GM12891 (cell line): ENCODE data around the gene OSBP2.
"Not testable (repeated sequence)": the region's sequence is repeated elsewhere in the genome, so short reads cannot be mapped to it uniquely, and the experiment has no call there.

ENCODE experiments used
- DNase-seq: peaks from one replicate; pipeline ENCODE4 v3.0.0; 2011; ENCODE audit warnings: low spot score; ENCODE audit not compliant: insufficient read length
- FAIRE-seq: peaks from 2 replicates; lab custom pipeline; 2011; peaks lifted over from hg19 to GRCh38; lab: Jason Lieb, UNC
- PAX5 ChIP-seq: IDR thresholded peaks from 2 replicates; pipeline ENCODE4 v1.6.1; 2011; ENCODE audit warnings: low read length, moderate library complexity, mild to moderate bottlenecking; ENCODE audit not compliant: insufficient read depth, severe bottlenecking
- POLR2A ChIP-seq: IDR thresholded peaks from 2 replicates; pipeline ENCODE4 v1.6.1; 2011; ENCODE audit warnings: low read depth, low read length, control low read depth
- POLR2AphosphoS5 ChIP-seq: IDR thresholded peaks from 2 replicates; pipeline ENCODE4 v1.6.1; 2011; ENCODE audit warnings: low read depth, low read length, control low read depth
- POU2F2 ChIP-seq: IDR thresholded peaks from 2 replicates; pipeline ENCODE4 v1.6.1; 2011; ENCODE audit warnings: low read depth, mild to moderate bottlenecking, control low read depth, low read length, moderate library complexity
- SPI1 ChIP-seq: IDR thresholded peaks from 2 replicates; pipeline ENCODE4 v1.6.1; 2011; ENCODE audit warnings: low read depth, low read length, control low read depth
- TAF1 ChIP-seq: IDR thresholded peaks from 2 replicates; pipeline ENCODE4 v1.6.1; 2011; ENCODE audit warnings: low read depth, low read length, control low read depth

OSBP2 gene

DNA sequence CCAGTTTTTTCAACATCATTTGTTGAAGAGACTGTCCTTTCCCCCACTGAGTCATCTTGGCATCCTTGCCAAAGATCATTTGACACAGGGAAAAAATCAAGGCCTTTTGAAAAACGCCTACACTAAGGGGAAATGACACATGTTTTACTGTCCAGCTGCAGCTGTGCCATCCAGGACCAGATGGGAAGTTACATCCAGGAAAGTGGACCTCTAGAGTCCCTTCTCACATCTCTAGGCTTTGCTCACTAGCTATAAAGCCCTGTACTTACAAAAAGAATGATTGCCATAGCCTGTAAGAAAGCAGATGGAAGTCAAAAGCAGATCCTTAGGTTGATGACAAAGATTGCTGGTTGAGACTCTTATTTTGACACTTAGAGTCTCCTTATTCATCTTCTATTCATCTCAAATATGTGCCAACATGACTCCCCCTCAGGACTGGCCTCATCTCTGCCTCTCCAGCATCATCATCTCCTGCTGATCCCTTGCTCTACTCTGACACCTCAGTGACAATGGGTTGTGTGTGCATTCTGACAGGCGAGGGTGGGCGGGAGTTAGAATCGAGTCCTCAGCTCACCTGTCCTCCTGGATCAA, 22.8 kb downstream of the OSBP2 start:
- TF ChIP-seq POLR2A = no peak
- no peak for TF ChIP-seq PAX5
- DNase-seq = no peak

GRCh38 chr22:30717952-30718351, 23.3 kb downstream of the OSBP2 start:
- DNase-seq = no peak
- no peak for FAIRE-seq
- TF ChIP-seq SPI1 (no peak), PAX5 (no peak), POU2F2 (no peak), POLR2AphosphoS5 (no peak)

More for the DNA sequence above, 22.8 kb downstream of the OSBP2 start:
- no peak for FAIRE-seq

GRCh38 chr22:30718491-30718890, 23.8 kb downstream of the OSBP2 start:
- TF ChIP-seq POU2F2 (no peak), POLR2AphosphoS5 (no peak), POLR2A (no peak), PAX5 (no peak), SPI1 (no peak), TAF1 (no peak)
- no peak for DNase-seq
- FAIRE-seq = no peak

DNA sequence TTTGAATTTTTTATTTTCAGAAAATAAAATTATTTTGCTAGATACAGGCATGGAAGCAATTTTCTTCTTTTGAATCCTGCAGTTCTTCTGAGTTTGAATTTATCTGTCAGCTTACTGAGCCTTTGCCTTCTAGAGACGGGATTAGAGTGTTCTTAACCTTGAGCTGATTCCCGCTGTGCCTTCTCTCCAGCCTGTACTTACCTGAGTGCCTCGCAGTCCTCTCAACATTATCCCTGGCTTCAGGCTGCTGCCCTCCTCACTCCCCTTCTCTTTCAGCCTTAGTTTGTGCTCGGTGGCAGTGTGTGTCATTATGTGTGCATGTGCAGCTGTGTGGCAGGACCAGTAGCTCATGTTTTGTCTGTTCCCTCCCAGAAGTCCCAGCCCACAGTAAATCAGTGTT, 24.3 kb downstream of the OSBP2 start:
- FAIRE-seq (no peak), DNase-seq (no peak)
- TF ChIP-seq SPI1 (no peak), POLR2AphosphoS5 (no peak), TAF1 (no peak)

DNA sequence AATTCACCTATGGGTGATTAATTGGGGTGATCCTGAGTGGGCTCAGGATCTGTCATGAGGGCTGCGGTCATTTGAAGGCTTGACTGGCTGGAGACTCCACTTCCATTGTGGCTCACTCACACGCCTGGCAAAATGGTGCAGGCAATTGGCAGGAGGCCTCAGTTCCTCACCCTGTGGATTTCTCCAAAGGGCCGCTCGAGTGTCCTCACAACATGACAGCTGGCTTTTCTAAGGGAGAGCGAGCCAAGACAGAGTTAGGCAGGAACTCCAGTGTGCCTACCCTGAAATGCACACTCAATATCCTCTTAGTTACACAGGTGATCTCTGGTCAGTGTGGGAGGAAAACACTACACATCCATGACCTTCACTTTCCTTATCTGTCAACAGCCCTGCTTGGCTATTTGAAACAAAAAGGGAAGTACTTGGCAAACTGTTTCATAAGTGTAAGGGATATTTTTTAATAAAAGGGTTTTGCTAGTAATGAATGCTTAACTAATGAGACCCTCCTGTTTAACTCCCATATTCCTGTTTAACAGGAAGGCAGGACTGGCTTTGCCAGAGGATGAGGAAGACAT, 25.7 kb downstream of the OSBP2 start:
- peak; percentile 43 for FAIRE-seq
- TF ChIP-seq TAF1 (no peak), PAX5 (no peak), POLR2AphosphoS5 (no peak), POLR2A (no peak), POU2F2 (no peak)
- DNase-seq = no peak

DNA sequence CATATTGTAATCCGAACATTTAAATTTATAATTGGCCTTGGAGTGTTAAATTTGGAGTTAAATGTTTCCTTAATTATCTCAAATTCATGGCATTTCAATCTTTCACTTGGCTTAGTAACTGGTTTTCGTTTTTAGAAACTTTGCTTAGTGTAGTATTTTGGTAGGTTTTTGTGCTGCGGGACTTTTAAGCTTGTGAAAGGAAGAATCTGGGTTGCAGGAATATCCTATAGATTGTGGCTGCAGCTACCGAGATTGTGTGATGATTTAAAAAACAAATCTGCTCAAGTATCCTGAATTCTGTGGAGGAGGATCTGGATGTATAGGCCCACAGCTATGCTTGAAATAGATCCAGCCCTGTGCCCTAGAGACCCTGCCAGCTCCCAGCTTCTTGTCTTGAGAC, 27.1 kb downstream of the OSBP2 start:
- DNase-seq (no peak), FAIRE-seq (no peak)
- no peak for TF ChIP-seq POU2F2
- no peak for TF ChIP-seq POLR2A
- TF ChIP-seq POLR2AphosphoS5 = no peak
- no peak for TF ChIP-seq SPI1
- TF ChIP-seq TAF1 = no peak
- no peak for TF ChIP-seq PAX5

GRCh38 chr22:30728826-30729225, 34.2 kb downstream of the OSBP2 start:
- DNase-seq (no peak), FAIRE-seq (no peak)
- TF ChIP-seq POLR2AphosphoS5 (no peak), POLR2A (no peak), TAF1 (no peak)

DNA sequence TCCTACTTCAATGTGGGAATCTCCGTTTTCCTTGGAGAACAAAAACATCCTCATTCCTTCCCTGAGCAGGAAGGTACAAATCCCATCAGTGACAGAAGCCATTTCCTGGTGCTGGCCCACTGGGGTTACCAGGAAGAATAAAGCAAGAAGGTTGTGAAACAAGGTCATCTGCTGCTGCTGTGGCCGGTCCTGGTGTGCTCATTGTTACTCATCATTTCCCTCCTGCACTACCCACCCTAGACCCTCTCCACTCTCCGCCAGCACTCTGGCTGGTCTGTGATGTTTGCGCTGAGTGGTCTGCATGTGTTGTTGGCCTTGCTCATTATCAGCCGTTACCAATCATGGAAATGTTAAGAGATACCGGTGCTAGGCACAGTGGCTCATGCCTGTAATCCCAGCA, 37.0 kb downstream of the OSBP2 start:
- DNase-seq = no peak
- TF ChIP-seq TAF1 (no peak), POU2F2 (no peak), POLR2AphosphoS5 (no peak), POLR2A (no peak), PAX5 (no peak), SPI1 (no peak)
- FAIRE-seq = peak; percentile 43

DNA sequence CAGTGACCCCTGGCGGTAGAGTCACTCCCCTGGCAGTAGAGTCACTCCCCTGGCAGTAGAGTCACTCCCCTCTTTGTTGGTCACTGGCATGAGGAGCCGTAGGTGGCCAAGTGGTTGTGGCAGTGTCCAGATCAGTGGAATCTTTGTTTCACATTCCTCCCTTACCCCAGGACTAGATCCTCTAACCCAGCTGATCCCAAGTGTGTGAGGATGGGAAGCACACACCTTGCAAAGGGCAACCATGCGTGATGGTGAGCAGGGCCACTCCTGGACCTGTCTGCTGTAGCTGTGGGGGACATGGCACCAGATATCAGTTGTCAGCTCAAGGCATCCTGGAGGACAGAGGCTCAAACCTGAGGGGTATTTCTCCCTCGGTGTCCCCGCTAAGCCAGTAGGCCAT, 37.8 kb downstream of the OSBP2 start:
- DNase-seq (no peak), FAIRE-seq (no peak)
- no peak for TF ChIP-seq POLR2A
- TF ChIP-seq POU2F2 = no peak
- TF ChIP-seq POLR2AphosphoS5 = no peak
- TF ChIP-seq PAX5 = no peak

GRCh38 chr22:30733181-30733631, 38.5 kb downstream of the OSBP2 start:
- FAIRE-seq = no peak

DNA sequence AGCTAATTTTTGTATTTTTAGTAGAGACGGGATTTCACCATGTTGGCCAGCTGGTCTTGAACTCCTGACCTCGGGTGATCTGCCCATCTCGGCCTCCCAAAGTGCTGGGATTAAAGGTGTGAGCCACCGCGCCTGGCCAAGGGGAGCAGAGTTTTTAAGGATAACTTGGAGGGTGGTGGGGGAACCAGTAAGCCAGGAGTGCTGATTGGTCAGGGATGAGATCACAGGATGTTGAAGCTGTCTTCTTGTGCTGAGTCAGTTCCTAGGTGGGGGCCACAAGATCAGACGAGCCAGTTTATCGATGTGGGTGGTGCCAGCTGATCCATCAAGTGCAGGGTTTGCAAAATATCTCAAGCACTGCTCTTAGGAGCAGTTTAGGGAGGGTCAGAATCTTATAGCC, 45.3 kb downstream of the OSBP2 start:
- DNase-seq, FAIRE-seq: not testable (repeated sequence)

More at GRCh38 chr22:30733181-30733631, 38.5 kb downstream of the OSBP2 start:
- TF ChIP-seq PAX5 = no peak
- TF ChIP-seq POLR2A = no peak
- no peak for TF ChIP-seq POLR2AphosphoS5
- TF ChIP-seq TAF1 = no peak
- TF ChIP-seq SPI1 = no peak
- no peak for TF ChIP-seq POU2F2
- DNase-seq = no peak

DNA sequence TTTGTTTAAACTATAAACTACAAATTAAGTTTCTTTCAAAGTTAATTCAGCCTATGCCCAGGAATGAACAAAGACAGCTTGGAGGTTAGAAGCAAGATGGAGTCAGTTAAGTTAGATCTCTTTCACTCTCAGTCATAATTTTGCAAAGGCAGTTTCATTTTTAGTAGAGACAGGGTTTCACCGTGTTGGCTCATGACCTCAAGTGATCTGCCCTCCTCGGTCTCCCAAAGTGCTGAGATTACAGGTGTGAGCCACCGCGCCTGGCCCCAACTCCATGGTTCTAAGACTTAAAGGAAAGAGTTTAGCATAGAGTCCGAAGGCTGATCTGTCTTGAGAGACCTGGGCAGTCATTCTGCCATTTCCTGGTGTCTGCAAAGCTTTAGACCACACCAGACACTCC, 45.8 kb downstream of the OSBP2 start:
- FAIRE-seq = peak; percentile 31
- not testable (repeated sequence) for DNase-seq
